ENCODE results near the gene TNFRSF19. TPM values are rescaled to one million over a fixed set of nuclear protein-coding genes. Genes with fewer than 3 reads are reported as not detected.

The TNFRSF19 gene
- total RNA-seq, 3 donors from 2014 or later = 0.32 to 3.8 (median 0.58) TPM

DNA sequence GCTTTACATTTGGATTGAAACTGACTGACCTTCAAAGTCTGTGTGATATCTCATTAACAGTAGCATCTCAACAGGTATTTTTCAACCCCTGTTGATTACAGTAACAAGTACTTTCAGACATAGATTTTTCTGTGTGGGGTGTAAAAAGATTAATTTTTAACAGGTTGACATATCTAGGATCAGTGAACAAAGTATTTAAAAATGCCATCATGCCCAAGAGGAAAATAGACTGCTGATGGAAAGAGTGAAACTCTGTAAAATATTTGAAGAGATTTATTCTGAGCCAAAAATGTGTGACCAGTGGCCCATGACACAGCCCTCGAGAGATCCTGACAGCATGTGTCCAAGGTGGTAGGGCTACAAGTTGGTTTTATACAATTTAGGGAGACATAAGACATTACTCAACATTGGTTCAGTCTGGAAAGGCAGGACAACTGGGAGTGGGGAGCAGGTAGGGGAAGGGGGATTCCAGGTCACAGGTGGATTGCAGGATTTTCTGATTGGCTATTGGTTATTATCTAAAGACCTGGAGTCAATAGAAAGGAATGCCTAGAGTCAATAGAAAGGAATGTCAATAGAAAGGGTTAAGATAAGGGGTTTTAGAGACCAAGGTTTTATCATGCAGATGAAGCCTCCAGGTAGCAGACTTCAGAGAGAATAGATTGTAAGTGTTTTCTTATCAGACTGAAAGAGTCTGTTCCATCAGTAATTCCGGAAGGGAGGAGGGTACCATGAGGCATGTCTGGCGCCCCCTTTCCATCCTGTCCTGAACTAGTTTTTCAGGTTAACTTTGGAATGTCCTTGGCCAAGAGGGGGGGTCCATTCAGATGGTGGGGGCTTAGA, 29.1 kb downstream of the TNFRSF19 start:
- H3K9me3 ChIP-seq = no peaks in the 10 kb centered on the region
- ATAC-seq (no peak), DNase-seq (no peak)
- H3K4me3 ChIP-seq = no peak overlapping the region
- no peaks in the 10 kb centered on the region for H3K36me3 ChIP-seq (ENCODE audit: low read depth)
- no peaks in the 10 kb centered on the region for H3K4me1 ChIP-seq (ENCODE audit: low read depth)
- TF ChIP-seq, protein P1, sequence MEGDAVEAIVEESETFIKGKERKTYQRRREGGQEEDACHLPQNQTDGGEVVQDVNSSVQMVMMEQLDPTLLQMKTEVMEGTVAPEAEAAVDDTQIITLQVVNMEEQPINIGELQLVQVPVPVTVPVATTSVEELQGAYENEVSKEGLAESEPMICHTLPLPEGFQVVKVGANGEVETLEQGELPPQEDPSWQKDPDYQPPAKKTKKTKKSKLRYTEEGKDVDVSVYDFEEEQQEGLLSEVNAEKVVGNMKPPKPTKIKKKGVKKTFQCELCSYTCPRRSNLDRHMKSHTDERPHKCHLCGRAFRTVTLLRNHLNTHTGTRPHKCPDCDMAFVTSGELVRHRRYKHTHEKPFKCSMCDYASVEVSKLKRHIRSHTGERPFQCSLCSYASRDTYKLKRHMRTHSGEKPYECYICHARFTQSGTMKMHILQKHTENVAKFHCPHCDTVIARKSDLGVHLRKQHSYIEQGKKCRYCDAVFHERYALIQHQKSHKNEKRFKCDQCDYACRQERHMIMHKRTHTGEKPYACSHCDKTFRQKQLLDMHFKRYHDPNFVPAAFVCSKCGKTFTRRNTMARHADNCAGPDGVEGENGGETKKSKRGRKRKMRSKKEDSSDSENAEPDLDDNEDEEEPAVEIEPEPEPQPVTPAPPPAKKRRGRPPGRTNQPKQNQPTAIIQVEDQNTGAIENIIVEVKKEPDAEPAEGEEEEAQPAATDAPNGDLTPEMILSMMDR (IDR thresholded peaks at IDR 0.05) = no peak
- intact Hi-C loops (cut with DNase I, micrococcal nuclease) = no loop called here

DNA sequence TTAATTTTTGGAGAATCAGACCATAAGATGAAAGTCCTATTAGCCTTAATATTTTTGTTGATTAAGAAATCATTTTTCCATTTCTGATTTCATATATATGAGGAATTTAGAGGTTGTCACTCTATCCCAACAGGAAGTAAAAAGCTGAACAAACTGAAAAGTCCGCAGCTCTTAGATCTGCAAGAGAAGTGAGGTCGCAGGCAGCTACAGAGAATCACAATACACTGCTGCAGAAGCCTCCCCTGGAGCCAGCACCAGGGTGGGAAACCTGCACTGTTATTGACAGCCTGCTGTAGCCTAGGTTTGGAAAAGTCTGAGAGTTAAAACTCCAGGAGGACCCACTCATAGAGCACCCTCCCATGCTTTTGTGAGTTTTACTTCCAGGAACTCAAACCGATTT, 29.9 kb downstream of the TNFRSF19 start:
- H3K4me3 ChIP-seq = no peak overlapping the region
- H3K9me3 ChIP-seq = no peaks in the 10 kb centered on the region
- TF ChIP-seq, protein P1 (IDR thresholded peaks at IDR 0.05) = no peak
- intact Hi-C loops (cut with DNase I, micrococcal nuclease) = no loop called here
- ATAC-seq = no peak
- no peaks in the 10 kb centered on the region for H3K4me1 ChIP-seq (ENCODE audit: low read depth)
- no peak for DNase-seq
- H3K36me3 ChIP-seq (ENCODE audit: low read depth) = no peaks in the 10 kb centered on the region

DNA sequence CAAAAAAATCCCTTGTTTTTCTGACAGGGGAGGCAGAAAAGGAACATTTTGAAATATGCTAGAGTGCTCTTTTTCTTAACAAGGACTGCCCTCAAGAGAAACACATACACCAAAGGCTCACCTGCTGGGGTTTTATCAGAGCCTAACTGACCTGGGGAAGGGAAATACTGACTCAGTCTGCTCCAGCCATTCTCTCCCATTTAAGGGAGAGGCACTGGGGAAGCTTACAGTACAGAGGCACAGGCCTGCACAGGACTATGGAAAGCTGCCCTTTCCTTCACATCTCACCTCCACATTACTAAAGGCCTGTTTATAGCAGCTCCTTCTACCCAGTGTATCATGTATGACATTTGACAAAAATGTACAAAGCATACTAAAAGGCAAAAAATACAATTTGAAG, 30.3 kb downstream of the TNFRSF19 start:
- Histone ChIP-seq H3K36me3 (ENCODE audit: low read depth) (no peaks in the 10 kb centered on the region), H3K4me1 (ENCODE audit: low read depth) (no peaks in the 10 kb centered on the region), H3K9me3 (no peaks in the 10 kb centered on the region), H3K4me3 (no peak overlapping the region)
- intact Hi-C loops (cut with DNase I, micrococcal nuclease) = no loop called here
- ATAC-seq = no peak
- no peak for DNase-seq
- TF ChIP-seq, protein P1 (IDR thresholded peaks at IDR 0.05) = no peak

DNA sequence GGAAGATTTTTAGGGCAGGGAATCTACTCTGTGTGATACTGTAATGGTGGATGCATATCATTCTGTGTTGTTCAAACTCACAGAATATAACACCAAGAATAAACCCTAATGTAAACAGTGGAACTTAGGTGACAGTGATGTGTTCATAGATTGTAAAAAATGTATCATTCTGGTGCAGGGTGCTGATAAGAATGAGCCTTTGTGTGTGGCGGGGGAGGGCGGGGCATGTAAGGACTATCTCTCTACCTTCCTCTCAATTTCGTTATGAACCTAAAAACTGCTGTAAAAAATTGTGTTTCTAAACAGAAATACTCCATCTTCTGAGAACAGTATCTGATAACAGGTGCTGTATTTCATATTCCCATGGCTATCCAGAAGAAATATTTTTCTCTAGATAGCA, 35.6 kb downstream of the TNFRSF19 start:
- ATAC-seq = no peak
- DNase-seq = no peak
- Histone ChIP-seq H3K9me3 (no peaks in the 10 kb centered on the region), H3K4me1 (ENCODE audit: low read depth) (no peaks in the 10 kb centered on the region), H3K36me3 (ENCODE audit: low read depth) (no peaks in the 10 kb centered on the region), H3K4me3 (no peak overlapping the region)
- intact Hi-C loops (cut with DNase I, micrococcal nuclease) = no loop called here
- TF ChIP-seq, protein P1 (IDR thresholded peaks at IDR 0.05) = no peak

DNA sequence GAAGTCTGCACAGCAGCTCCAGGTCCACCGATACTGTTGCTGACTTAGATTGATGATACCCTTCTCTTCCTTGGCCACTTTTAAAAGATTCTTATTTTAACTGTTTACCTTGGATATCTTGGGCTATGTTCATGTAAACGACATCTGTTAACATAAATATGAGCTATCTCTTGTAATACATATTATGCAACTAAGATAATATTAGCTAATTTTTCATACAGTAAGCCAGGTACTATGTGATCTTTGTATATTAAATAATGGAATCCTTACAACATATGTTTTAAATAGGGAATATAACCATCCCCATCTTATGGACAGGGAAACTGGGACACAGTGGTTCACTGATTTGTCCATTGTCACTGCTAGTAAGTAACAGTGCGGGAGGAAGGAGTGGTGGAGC, 37.9 kb downstream of the TNFRSF19 start:
- Histone ChIP-seq H3K4me3 (no peak overlapping the region), H3K36me3 (ENCODE audit: low read depth) (no peaks in the 10 kb centered on the region), H3K9me3 (no peaks in the 10 kb centered on the region), H3K4me1 (ENCODE audit: low read depth) (no peaks in the 10 kb centered on the region)
- TF ChIP-seq, protein P1 (IDR thresholded peaks at IDR 0.05) = no peak
- ATAC-seq (no peak), DNase-seq (no peak)
- intact Hi-C loops (cut with DNase I, micrococcal nuclease) = no loop called here
